Dedifferentiated amniotic fluid mesenchymal stem cell (primary cell): Measurements from ENCODE around the gene NF2.
A peak's percentile ranks its signal among the peaks of the same experiment; 100 is the strongest.

ENCODE experiments used
- DNase-seq: peaks from one replicate; pipeline ENCODE4 v3.0.0-alpha.2; 2016; ENCODE audit errors: extremely low spot score

The NF2 gene

GRCh38 chr22:29702000-29702930, 98.8 kb downstream of the NF2 start:
- DNase-seq, result no peak

DNA sequence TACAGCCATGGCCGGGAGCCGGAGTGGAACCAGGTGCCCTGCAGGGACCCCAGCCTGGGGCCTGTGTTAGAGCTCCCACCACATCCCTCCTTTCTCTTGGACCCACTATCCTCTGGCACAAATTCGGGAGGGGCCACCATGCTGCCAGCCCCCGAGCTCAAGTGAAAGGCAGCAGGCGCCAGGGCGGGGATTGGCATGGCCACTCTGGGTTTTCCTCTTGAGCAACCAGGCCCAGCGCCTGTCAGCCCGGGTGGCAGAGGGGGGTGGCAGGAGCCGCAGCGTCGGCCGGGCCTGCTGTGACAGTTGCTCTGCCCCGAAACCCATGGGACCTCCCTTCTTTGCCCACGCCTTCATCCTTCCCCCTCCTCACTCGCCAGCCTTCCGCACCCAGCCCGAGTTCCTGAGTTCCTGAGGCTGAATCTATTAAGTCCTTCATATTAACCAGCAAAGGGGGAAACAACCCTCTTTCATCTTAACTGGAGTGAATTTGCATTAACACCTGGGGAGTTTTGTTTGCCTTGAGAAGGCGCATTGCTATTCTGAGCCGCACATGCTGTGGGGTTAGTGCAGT, 99.6 kb downstream of the NF2 start:
- DNase-seq, result no peak

GRCh38 chr22:29703569-29704195, 100.2 kb downstream of the NF2 start:
- DNase-seq, result no peak

- DNase-seq, result no peak
Measured at GRCh38 chr22:29704528-29705285, 101.3 kb downstream of the NF2 start.

- no peak for DNase-seq
Measured at GRCh38 chr22:29705651-29706050, 102.2 kb downstream of the NF2 start.

- DNase-seq, result no peak
Measured at GRCh38 chr22:29706486-29706885, 103.1 kb downstream of the NF2 start.

- DNase-seq, result no peak
Measured at GRCh38 chr22:29707010-29707409, 103.6 kb downstream of the NF2 start.

- DNase-seq, result no peak
Measured at GRCh38 chr22:29707471-29707870, 104.0 kb downstream of the NF2 start.

DNA sequence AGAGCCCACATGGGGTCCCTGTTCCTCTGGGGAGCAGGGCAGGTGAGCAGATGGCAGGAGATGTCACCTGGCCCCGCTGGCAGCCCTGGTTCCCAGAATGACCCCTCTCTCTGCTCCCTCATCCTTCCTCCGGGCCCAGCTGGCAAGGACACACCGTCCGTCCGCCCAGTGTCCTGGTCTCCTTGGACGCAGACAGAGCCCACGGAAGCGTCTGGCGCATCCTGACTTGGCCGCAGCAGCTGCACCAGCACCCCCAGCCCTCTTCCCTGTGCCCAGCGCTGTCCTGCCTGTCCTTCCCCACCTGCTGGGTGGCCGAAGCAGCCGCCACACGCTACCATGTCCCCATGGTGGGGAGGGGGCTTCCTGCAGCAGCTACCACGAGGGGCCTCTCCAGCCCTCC, 106.8 kb downstream of the NF2 start:
- DNase-seq, result no peak

DNA sequence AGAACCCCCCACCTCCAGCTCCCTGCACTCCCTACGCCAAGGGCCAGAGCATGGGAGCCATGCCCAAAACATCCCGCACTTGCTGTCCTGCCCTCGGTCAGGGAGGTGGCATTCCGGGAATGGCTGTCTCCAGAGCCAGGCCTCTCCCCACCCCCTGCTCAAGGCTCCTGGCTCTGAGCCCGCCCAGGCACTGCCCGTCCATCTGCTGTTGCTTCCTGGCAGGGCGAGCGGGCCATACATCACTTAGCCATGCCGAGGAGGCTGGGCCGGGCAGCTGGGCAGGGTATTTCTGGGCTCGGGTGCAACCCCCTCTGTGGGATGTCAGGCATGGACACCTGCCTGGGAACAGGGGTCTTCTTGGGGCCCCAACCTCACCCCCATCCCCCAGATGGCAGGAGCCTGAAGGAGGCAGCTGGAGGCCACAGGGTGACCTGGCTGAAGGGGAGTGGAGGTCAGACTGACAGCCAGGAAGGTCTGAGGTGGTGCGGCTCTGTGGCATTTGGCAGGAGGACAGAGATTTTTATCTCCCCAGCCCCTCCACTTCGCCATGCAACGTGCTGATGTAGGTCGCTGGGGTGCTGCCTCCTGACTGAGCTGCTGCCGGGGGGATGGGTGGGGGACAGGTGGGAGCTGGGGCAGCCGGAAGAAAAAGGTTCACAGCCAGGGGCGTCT, 107.6 kb downstream of the NF2 start:
- no peak for DNase-seq

GRCh38 chr22:29712119-29712518, 108.7 kb downstream of the NF2 start:
- no peak for DNase-seq

DNA sequence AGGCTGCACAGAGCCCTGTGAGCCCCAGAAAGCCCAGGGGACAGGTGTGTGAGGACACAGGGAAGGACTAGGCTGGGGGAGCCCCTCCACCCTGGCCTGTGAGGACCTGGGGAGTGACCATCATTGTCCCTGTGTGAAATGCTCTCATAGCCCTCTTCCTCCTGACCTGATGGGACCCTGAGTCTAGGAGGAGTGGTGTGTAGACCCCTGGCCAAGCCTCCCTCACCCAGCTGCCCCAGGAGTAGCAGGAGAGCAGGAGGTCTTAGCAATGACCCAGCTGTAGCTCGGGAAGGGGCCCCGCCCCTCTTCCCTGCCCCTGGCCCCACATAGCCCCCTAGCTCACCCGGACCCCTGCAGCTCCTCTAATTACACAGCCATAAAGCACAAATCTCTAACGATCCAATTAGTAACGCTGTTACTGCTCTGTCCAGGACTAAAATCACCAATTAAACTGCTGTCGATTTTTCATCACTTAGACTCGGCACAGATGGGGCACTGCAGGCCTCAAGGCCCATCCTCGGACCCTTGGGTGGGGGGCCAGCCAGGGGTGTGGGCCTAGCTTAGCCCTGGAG, 109.8 kb downstream of the NF2 start:
- DNase-seq, result no peak

GRCh38 chr22:29715240-29715639, 111.8 kb downstream of the NF2 start:
- no peak for DNase-seq

DNA sequence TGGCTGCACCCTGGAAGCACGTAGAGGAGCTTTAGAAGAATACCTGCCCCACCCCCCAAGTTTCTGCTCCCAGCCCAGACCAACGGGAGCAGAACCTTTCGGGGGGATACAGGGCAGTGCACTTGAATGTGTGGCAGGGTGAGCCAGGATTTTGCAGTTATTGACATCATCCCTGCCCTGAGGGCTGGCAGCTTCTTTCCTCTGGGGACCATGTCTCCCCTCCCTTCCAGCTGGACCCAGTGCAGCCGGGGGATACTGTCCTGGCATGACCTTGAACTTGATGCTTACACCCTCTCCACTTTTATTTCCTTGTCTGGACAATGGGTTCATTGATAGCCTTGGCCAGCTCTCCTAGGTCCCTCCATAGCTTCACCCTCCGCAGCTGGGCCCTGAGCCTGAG, 112.3 kb downstream of the NF2 start:
- DNase-seq, result no peak

DNA sequence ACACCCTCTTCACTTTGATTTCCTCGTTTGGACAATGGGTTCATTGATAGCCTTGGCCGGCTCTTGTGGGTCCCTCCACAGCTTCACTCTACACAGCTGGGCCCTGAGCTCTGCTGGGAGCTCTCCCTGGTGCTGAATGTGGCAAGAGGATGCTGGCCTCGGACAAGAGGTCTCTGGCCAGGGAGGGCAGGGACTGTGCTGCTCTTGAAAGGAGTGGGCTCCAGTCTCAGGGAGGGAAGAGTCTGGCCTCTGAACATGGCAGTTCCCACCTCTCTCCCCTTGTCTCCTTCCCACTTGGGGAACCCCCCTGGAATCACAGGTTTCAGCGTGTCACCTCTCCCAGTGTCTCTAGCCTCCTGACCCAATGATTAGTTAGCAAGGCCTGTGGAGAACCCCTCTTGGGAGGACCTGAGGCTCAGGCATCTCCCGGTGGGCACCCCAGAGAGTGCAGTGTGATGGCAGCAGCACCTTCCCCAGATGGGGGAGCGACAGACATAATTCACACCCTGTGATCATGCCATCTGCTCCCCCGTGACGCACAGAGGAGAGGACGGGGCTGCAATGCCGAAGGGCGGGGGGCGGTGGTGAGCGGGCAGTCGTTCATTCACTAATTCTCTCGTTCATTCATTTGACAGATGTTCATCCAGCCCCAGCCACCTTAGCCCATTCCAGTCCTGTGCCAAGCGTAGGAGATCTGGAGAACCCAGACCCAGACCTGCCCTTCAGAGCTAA, 113.5 kb downstream of the NF2 start:
- DNase-seq, result peak; percentile 59

GRCh38 chr22:29717789-29718188, 114.4 kb downstream of the NF2 start:
- DNase-seq, result no peak

GRCh38 chr22:29718949-29719898, 115.8 kb downstream of the NF2 start:
- no peak for DNase-seq

GRCh38 chr22:29719899-29720645, 116.6 kb downstream of the NF2 start, which contains the start of gene CABP7:
Gene CABP7 (plus strand): TSS chr22:29720003. CDS start chr22:29720425, 422 bp downstream.
- DNase-seq, result no peak
